Skeletal muscle cell (primary cell): ENCODE measurements around the gene B3GALT5.
"Not testable (repeated sequence)": the region's sequence is repeated elsewhere in the genome, so short reads cannot be mapped to it uniquely, and the experiment has no call there.

ENCODE experiments used
- DNase-seq: peaks from one replicate; pipeline ENCODE4 v3.0.0-alpha.2; 2010; ENCODE audit warnings: low read depth
- H3K4me3 ChIP-seq: 2 replicates; pipeline ENCODE4 v1.5.1; 2011; ENCODE audit warnings: low read depth, mild to moderate bottlenecking, control low read depth, low read length, moderate library complexity

Gene B3GALT5

GRCh38 chr21:39612233-39613040, at the start of gene B3GALT5:
B3GALT5 (plus strand) TSS chr21:39612940; CDS start chr21:39660560, 47,620 bp downstream.
- DNase-seq: no peak
- peak within 1 kb of the TSS; percentile 51 for H3K4me3 ChIP-seq

GRCh38 chr21:39564200-39564599, 48.5 kb upstream of the B3GALT5 start:
- no peak overlapping the region for H3K4me3 ChIP-seq
- no peak for DNase-seq

GRCh38 chr21:39567180-39567972, 45.4 kb upstream of the B3GALT5 start:
- DNase-seq: no peak
- no peak overlapping the region for H3K4me3 ChIP-seq

- no peak overlapping the region for H3K4me3 ChIP-seq
- no peak for DNase-seq
Observed at GRCh38 chr21:39568361-39568760, 44.4 kb upstream of the B3GALT5 start.

- DNase-seq: no peak
Observed at GRCh38 chr21:39575775-39576174, 37.0 kb upstream of the B3GALT5 start.

GRCh38 chr21:39576518-39577128, 36.1 kb upstream of the B3GALT5 start:
- no peak overlapping the region for H3K4me3 ChIP-seq
- DNase-seq: no peak

More at GRCh38 chr21:39575775-39576174, 37.0 kb upstream of the B3GALT5 start:
- H3K4me3 ChIP-seq: no peak overlapping the region

- DNase-seq: no peak
- H3K4me3 ChIP-seq: no peak overlapping the region
Observed at GRCh38 chr21:39579734-39580332, 32.9 kb upstream of the B3GALT5 start.

- H3K4me3 ChIP-seq: no peak overlapping the region
- no peak for DNase-seq
Observed at GRCh38 chr21:39580744-39581143, 32.0 kb upstream of the B3GALT5 start.

- H3K4me3 ChIP-seq: no peak overlapping the region
- no peak for DNase-seq
Observed at GRCh38 chr21:39581414-39581813, 31.3 kb upstream of the B3GALT5 start.

GRCh38 chr21:39582749-39583148, 30.0 kb upstream of the B3GALT5 start:
- H3K4me3 ChIP-seq: no peak overlapping the region
- DNase-seq: no peak

GRCh38 chr21:39583586-39583985, 29.2 kb upstream of the B3GALT5 start:
- not testable (repeated sequence) for H3K4me3 ChIP-seq, DNase-seq

GRCh38 chr21:39587376-39587775, 25.4 kb upstream of the B3GALT5 start:
- no peak overlapping the region for H3K4me3 ChIP-seq
- DNase-seq: no peak

- no peak for DNase-seq
- no peak overlapping the region for H3K4me3 ChIP-seq
Observed at GRCh38 chr21:39588884-39589283, 23.9 kb upstream of the B3GALT5 start.

- H3K4me3 ChIP-seq: no peak overlapping the region
- DNase-seq: no peak
Observed at GRCh38 chr21:39593522-39593921, 19.2 kb upstream of the B3GALT5 start.

- no peak overlapping the region for H3K4me3 ChIP-seq
- DNase-seq: no peak
Observed at GRCh38 chr21:39595465-39595864, 17.3 kb upstream of the B3GALT5 start.

- no peak for DNase-seq
- no peak overlapping the region for H3K4me3 ChIP-seq
Observed at GRCh38 chr21:39597595-39597994, 15.1 kb upstream of the B3GALT5 start.

GRCh38 chr21:39599191-39599970, 13.4 kb upstream of the B3GALT5 start:
- no peak overlapping the region for H3K4me3 ChIP-seq
- no peak for DNase-seq

- no peak for DNase-seq
- H3K4me3 ChIP-seq: no peak overlapping the region
Observed at GRCh38 chr21:39601187-39601928, 11.4 kb upstream of the B3GALT5 start.
